Brain microvascular endothelial cell (primary cell): Measurements from ENCODE around the gene SLC22A23.

Source experiments
- DNase-seq: peaks from one replicate; pipeline ENCODE4 v3.0.0-alpha.2; 2020
- H3K27ac ChIP-seq: fragments of 250-450 bp; sonication (Bioruptor Pico); 2 replicates; pipeline ENCODE4 v1.5.1; 2020; ENCODE audit warnings: mild to moderate bottlenecking, moderate library complexity
- H3K27me3 ChIP-seq: fragments of 250-450 bp; sonication (Bioruptor Pico); replicated peaks from 2 replicates; pipeline ENCODE4 v1.5.1; 2020; ENCODE audit warnings: mild to moderate bottlenecking
- H3K36me3 ChIP-seq: fragments of 250-450 bp; sonication (Bioruptor Pico); replicated peaks from 2 replicates; pipeline ENCODE4 v1.5.1; 2020; ENCODE audit warnings: mild to moderate bottlenecking
- H3K4me3 ChIP-seq: 2 replicates; pipeline ENCODE4 v1.5.1; 2011; ENCODE audit warnings: low read depth, mild to moderate bottlenecking, control low read depth, low read length, moderate library complexity
- CTCF ChIP-seq: IDR thresholded peaks from 2 replicates; pipeline ENCODE4 v1.5.1; 2011; ENCODE audit warnings: low read depth, mild to moderate bottlenecking, moderate library complexity, low read length, control low read depth, inconsistent platforms; ENCODE audit errors: missing control alignments
- in situ Hi-C: cut with HindIII; loops from 2 replicates; pipeline ENCODE4 v1.10.0; 2017; ENCODE audit warnings: low sequenced_read_pairs, low pct_ligation_motif_present

SLC22A23 gene

DNA sequence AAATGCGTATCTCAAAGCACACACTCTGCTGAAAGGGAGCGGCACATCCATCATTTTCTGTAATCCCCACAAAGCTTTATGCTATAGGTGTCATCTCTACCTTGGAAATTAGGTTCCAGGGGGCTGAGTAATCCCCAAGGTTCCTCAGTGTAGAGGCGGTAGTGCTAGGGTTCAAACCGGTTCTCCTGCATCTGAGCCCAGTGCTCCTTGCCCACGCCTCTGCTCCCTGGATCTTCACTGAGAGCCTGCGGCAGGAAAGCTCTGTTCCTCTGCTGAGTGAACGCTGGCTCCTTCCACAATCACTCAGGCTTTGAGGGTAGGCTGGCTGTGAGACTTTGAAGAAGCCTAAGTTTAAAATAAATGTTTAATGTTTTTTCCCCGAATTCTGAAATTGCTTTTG lies 24.9 kb downstream of the SLC22A23 start:
- no peak for DNase-seq
- no peak overlapping the region for H3K27ac ChIP-seq
- TF ChIP-seq CTCF, result no peak
- H3K27me3 ChIP-seq, result no peaks in the 10 kb centered on the region
- in situ Hi-C loops, result no loop called here
- H3K36me3 ChIP-seq, result no peaks in the 10 kb centered on the region
- H3K4me3 ChIP-seq, result no peak overlapping the region

DNA sequence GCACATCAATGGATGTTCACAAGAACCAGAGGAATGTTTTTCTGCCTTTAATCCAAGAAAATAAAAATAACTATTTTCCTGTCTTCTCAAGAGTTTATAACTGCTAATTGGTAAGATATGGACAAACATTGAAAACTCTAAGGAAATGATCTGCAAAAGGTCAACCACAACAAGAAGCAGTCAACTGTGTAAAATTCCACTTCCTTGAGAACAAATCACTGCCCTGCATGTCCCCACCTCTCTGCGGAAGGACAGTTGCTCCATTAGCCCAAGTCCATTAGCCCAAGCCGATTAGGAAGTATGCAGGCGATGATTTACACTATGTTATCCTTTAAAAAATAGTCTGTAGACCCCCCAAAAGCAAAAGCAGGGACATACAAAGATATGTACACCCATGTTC lies 27.6 kb downstream of the SLC22A23 start:
- no peak for DNase-seq
- H3K36me3 ChIP-seq, result no peaks in the 10 kb centered on the region
- H3K27me3 ChIP-seq, result no peaks in the 10 kb centered on the region
- H3K4me3 ChIP-seq, result no peak overlapping the region
- H3K27ac ChIP-seq, result no peak overlapping the region
- in situ Hi-C loops, result no loop called here
- no peak for TF ChIP-seq CTCF

GRCh38 chr6:3428700-3429099 lies 28.1 kb downstream of the SLC22A23 start:
- no peaks in the 10 kb centered on the region for H3K27me3 ChIP-seq
- in situ Hi-C loops, result no loop called here
- H3K36me3 ChIP-seq, result no peaks in the 10 kb centered on the region
- no peak overlapping the region for H3K27ac ChIP-seq
- no peak for TF ChIP-seq CTCF
- H3K4me3 ChIP-seq, result no peak overlapping the region
- DNase-seq, result no peak

GRCh38 chr6:3428247-3428646 lies 28.6 kb downstream of the SLC22A23 start:
- no peak for DNase-seq
- in situ Hi-C loops, result no loop called here
- no peaks in the 10 kb centered on the region for H3K27me3 ChIP-seq
- no peak for TF ChIP-seq CTCF
- no peak overlapping the region for H3K4me3 ChIP-seq
- H3K27ac ChIP-seq, result no peak overlapping the region
- no peaks in the 10 kb centered on the region for H3K36me3 ChIP-seq

DNA sequence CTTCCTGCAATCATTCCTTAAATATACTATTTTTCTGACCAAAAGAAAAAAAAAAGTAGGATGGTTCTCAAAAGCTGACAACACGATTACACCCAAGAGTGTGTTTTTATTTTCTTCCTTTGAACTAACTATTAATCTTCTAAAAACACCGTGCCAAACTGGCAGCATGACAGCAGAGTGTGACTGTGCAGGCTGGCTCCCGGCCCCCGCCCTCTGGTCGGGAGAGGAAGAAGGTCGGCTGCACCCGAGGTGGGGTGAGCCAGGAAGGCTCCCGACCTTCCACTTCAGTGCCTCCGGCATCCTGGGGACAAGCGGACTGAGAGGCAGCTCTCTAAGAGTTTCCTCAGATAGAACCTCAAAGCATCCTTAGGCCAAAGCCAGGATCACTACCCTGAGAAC lies 29.2 kb downstream of the SLC22A23 start:
- H3K4me3 ChIP-seq, result no peak overlapping the region
- no peak for DNase-seq
- TF ChIP-seq CTCF, result no peak
- H3K36me3 ChIP-seq, result no peaks in the 10 kb centered on the region
- in situ Hi-C loops, result no loop called here
- no peak overlapping the region for H3K27ac ChIP-seq
- H3K27me3 ChIP-seq, result no peaks in the 10 kb centered on the region

DNA sequence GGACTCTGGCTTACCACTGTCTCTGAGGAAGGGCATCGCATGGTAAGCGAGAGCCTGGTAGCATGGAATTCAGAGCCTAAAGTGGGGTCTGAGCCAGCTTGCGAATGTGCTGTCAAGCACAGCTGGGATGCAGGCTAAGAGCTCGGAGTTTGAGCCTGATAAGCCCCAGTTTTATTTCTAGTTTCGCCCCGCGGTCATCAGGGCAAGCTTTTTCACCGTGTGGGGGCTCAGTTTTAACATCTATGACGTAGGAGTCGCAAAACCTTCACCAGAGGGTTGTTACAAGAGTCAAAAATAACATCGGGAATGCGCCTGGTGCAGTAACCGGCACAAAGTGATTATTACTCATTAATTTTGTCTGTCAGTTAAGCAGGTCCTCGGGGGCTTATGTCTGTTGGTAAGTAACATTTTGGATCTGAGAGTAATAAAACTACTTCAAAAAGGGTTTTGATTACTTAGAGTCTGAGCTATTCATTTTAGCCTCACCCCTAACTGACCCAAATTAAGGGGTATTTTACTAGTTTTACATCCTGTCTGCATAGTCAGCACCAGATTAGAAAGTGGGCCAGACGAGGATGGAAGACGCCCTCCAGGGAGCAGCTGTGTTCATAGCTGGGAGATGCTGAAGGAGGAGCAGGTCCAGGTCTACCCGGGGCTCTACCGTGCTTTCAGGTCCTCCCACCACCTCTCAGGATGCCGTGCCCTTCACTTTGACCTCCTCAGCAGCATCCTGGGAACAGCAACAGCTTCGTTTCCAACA lies 29.7 kb downstream of the SLC22A23 start:
- no peaks in the 10 kb centered on the region for H3K27me3 ChIP-seq
- H3K4me3 ChIP-seq, result no peak overlapping the region
- no peak for TF ChIP-seq CTCF
- H3K27ac ChIP-seq, result no peak overlapping the region
- no peak for DNase-seq
- no peaks in the 10 kb centered on the region for H3K36me3 ChIP-seq
- in situ Hi-C loops, result no loop called here
